ENCODE measurements around the gene PRKCH.

Gene PRKCH

GRCh38 chr14:61519106-61519505 lies 197.7 kb downstream of the PRKCH start:
- H3K27me3 ChIP-seq (ENCODE audit: insufficient read depth, low read length, poor library complexity, severe bottlenecking), result no peaks in the 10 kb centered on the region
- H2AFZ ChIP-seq (ENCODE audit: low read length), result no peak overlapping the region
- TF ChIP-seq EZH2phosphoT487 (IDR thresholded peaks at IDR 0.05; ENCODE audit: borderline replicate concordance) (no peak), CTCF (conservative IDR thresholded peaks at IDR 0.05; ENCODE audit: low read length) (no peak)
- H3K9me3 ChIP-seq (ENCODE audit: insufficient read depth, low read depth, low read length), result no peaks in the 10 kb centered on the region
- H3K36me3 ChIP-seq (ENCODE audit: insufficient read depth, low read length), result peaks cover 42% of the 10 kb centered on the region; the same call in 1 of the 2 replicates
- H3K9ac ChIP-seq (ENCODE audit: low read depth, low read length, poor library complexity, severe bottlenecking), result no peak overlapping the region
- H3K79me2 ChIP-seq (ENCODE audit: insufficient read depth, low read length), result peaks cover 16% of the 10 kb centered on the region; the same call in 1 of the 2 replicates
- H3F3A ChIP-seq (ENCODE audit: low read depth), result no peaks in the 10 kb centered on the region
- H3K4me2 ChIP-seq (ENCODE audit: low read depth, low read length, poor library complexity, severe bottlenecking), result no peak overlapping the region
- H4K20me1 ChIP-seq (ENCODE audit: insufficient read depth, low read length, poor library complexity, severe bottlenecking), result no peaks in the 10 kb centered on the region
- H3K4me3 ChIP-seq (ENCODE audit: low read length, poor library complexity, severe bottlenecking), result no peak overlapping the region
- peaks cover 3% of the 10 kb centered on the region for H3K4me1 ChIP-seq (ENCODE audit: insufficient read depth, low read length, poor library complexity, severe bottlenecking)
- no peaks in the 10 kb centered on the region for H3K9me2 ChIP-seq (replicated peaks; ENCODE audit: low read depth, low read length)

- H3K36me3 ChIP-seq (ENCODE audit: insufficient read depth, low read length), result peaks cover 39% of the 10 kb centered on the region; the same call in 1 of the 2 replicates
- H3K4me3 ChIP-seq (ENCODE audit: low read length, poor library complexity, severe bottlenecking), result no peak overlapping the region
- peaks cover 8% of the 10 kb centered on the region for H3K4me1 ChIP-seq (ENCODE audit: insufficient read depth, low read length, poor library complexity, severe bottlenecking)
- no peaks in the 10 kb centered on the region for H3K9me3 ChIP-seq (ENCODE audit: insufficient read depth, low read depth, low read length)
- H2AFZ ChIP-seq (ENCODE audit: low read length), result no peak overlapping the region
- H4K20me1 ChIP-seq (ENCODE audit: insufficient read depth, low read length, poor library complexity, severe bottlenecking), result no peaks in the 10 kb centered on the region
- peaks cover 23% of the 10 kb centered on the region; the same call in 1 of the 2 replicates for H3K79me2 ChIP-seq (ENCODE audit: insufficient read depth, low read length)
- no peak overlapping the region for H3K9ac ChIP-seq (ENCODE audit: low read depth, low read length, poor library complexity, severe bottlenecking)
- H3K27me3 ChIP-seq (ENCODE audit: insufficient read depth, low read length, poor library complexity, severe bottlenecking), result no peaks in the 10 kb centered on the region
- H3K4me2 ChIP-seq (ENCODE audit: low read depth, low read length, poor library complexity, severe bottlenecking), result no peak overlapping the region
- TF ChIP-seq CTCF (conservative IDR thresholded peaks at IDR 0.05; ENCODE audit: low read length) (no peak), EZH2phosphoT487 (IDR thresholded peaks at IDR 0.05; ENCODE audit: borderline replicate concordance) (no peak)
- H3K9me2 ChIP-seq (replicated peaks; ENCODE audit: low read depth, low read length), result no peaks in the 10 kb centered on the region
- H3F3A ChIP-seq (ENCODE audit: low read depth), result no peaks in the 10 kb centered on the region
These were observed 198.4 kb downstream of the PRKCH start for GRCh38 chr14:61519735-61520134.

GRCh38 chr14:61520576-61520975 lies 199.2 kb downstream of the PRKCH start:
- Histone ChIP-seq H3K36me3 (ENCODE audit: insufficient read depth, low read length) (peaks cover 33% of the 10 kb centered on the region; the same call in 1 of the 2 replicates), H3F3A (ENCODE audit: low read depth) (no peaks in the 10 kb centered on the region), H3K4me3 (ENCODE audit: low read length, poor library complexity, severe bottlenecking) (no peak overlapping the region), H2AFZ (ENCODE audit: low read length) (no peak overlapping the region), H3K9me3 (ENCODE audit: insufficient read depth, low read depth, low read length) (no peaks in the 10 kb centered on the region), H3K79me2 (ENCODE audit: insufficient read depth, low read length) (peaks cover 29% of the 10 kb centered on the region; the same call in 1 of the 2 replicates), H3K9me2 (replicated peaks; ENCODE audit: low read depth, low read length) (no peaks in the 10 kb centered on the region), H3K4me2 (ENCODE audit: low read depth, low read length, poor library complexity, severe bottlenecking) (no peak overlapping the region), H3K4me1 (ENCODE audit: insufficient read depth, low read length, poor library complexity, severe bottlenecking) (peaks cover 16% of the 10 kb centered on the region), H4K20me1 (ENCODE audit: insufficient read depth, low read length, poor library complexity, severe bottlenecking) (no peaks in the 10 kb centered on the region), H3K9ac (ENCODE audit: low read depth, low read length, poor library complexity, severe bottlenecking) (no peak overlapping the region), H3K27me3 (ENCODE audit: insufficient read depth, low read length, poor library complexity, severe bottlenecking) (no peaks in the 10 kb centered on the region)
- TF ChIP-seq CTCF (conservative IDR thresholded peaks at IDR 0.05; ENCODE audit: low read length), result no peak
- TF ChIP-seq EZH2phosphoT487 (IDR thresholded peaks at IDR 0.05; ENCODE audit: borderline replicate concordance), result no peak

Data from Loucy (cell line).